ENCODE data around the gene CTAGE8.
"Not testable (repeated sequence)": the region's sequence is repeated elsewhere in the genome, so short reads cannot be mapped to it uniquely, and the experiment has no call there.

CTAGE8 gene

DNA sequence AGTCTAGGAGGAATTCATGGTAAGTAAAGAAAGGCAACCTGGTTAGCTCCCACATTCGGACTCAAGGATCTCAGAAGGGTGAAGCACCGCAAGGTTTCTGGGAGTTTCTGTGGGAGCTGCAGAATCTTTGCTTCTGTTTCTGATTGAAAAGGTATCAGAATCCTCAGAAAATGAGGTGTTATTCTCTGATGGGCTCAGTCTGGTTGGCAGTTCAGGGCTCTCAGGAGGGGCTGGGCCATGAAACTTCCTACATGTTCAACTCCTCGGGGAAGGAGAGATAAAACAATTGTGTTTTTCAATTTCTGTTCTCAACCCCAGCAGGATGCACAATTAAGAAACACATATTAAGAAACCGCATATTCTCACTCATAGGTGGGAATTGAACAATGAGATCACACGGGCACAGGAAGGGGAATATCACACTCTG lies 13.6 kb downstream of the CTAGE8 start:
- DNase-seq (ENCODE audit: low spot score) = no peak

DNA sequence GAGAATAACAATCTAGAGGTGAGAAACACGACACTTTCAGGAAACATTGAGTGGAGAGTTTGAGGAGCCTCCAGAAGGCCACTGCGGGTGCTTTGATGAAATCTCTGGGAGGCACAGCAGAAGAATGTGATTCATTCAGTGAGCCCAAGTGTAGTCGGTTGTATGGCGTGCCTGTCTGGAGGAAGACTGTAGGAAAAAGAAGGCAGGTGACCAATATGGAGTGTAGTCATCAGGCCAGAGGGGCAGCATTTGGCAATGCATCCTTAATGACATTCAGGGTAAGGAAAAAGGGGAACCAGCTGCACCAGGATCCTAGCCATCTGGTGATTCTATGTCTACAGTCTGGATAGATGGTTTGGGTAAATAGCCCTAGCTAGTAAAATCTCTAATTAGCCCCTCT lies 16.8 kb downstream of the CTAGE8 start:
- not testable (repeated sequence) for DNase-seq (ENCODE audit: low spot score)

DNA sequence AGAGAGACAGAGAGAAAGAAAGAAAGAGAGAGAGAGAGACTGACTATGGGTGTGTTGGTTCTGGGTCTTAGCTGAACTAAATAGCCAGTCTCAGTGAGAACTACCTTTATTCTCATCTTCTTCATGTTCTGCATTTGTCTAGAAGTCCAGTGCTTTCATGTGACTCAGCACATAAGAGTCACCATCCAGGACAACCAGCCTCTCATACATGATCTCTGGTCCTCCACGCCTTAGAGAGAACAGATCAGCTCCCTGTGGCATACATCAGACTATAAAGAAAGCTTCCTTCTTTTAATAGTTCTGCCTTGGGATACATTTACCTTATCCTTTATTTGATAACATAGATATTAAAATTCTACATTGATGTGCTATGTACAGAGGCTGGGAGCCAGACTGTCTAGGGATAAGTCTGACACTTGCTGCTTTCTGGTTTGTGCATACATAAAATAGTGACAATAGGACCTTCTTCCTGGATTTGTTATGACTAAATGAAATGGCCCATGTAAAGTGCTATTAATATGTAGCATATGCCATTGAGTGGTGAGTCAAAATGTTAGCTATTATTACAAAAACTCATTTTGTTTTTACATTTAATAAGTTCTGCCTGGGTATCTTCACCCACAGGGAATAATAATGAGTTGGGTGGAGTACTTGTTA lies 21.3 kb downstream of the CTAGE8 start:
- not testable (repeated sequence) for DNase-seq (ENCODE audit: low spot score)

DNA sequence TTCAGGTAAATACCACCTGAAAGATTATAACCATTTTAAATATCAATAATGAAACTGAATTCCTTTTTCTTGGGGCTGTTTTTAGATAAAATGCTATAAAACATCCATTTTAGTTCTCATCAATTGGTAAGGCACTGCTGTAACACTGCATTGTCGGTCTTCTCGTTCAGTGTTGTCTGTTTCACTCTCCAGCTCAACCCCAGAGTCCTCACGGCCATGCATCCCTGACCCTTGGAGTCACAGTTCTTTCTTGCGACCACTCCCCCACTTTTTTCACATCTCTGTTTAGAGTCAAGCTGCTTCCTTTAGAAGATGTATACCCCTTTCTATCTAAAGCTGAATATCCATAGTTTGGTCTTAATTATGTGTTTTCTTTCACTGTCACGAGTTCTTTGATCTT lies 22.1 kb downstream of the CTAGE8 start:
- not testable (repeated sequence) for DNase-seq (ENCODE audit: low spot score)

DNA sequence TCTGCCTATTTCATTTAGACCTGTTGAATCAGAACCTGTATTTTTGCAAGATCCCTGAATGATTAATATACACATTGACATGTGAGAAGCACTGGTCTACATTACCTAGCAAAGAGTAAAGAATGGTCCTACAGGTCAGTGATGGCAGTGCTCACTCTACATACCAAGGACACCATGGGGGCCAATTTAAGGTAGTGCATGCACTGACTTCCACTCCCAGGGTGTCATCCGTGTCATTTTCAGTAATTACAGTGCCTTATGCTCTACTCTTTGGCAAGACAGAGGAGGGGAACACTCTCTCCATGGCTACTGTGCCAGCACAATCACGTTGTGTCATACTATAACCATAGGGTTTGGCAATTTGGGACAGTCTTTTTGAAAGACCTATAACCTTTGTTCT lies 23.7 kb downstream of the CTAGE8 start:
- not testable (repeated sequence) for DNase-seq (ENCODE audit: low spot score)

DNA sequence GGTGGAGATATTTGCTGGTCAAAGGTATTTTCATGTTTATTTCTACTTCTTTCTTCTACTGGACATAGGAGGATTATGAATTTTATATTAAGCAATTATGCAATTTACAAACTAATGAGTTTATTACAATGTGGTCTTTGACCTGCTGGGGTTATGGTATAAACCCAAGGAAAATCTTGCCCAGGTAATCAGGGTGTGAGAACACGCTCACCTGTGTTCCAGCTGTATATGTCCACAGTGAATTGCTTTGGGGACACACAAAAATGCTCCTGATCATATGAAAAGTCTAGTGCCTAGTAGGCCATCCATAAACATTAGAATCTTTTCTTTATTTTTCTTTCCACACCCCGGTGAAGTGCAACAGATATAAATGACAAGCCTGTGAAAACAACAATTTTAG lies 29.7 kb downstream of the CTAGE8 start, which contains the start of gene OR2A42:
OR2A42 (minus strand) TSS at position 241 of the 400 bp plus-strand sequence. CDS start 6,762 bp downstream, outside the sequence.
- not testable (repeated sequence) for DNase-seq (ENCODE audit: low spot score)

DNA sequence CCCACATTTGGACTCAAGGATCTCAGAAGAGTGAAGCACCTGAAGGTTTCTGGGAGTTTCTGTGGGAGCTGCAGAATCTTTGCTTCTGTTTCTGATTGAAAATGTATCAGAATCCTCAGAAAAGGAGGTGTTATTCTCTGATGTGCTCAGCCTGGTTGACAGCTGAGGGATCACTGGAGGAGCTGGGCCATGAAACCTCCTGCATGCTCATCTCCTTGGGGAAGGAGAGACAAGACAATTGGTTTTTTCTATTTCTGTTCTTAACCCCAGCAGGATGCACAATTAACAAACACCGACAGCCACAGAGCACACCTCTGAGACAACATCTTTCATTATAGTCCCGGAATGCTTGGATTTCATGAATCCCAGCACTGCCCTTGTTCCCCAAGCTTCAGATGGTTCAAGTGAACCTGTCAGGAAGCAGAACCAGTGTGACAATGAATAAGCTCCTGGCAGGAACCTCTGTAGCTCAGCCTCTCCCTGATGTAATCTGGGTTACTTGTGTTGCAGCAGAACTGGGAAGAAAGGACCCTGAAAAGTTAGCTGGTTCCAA lies 30.5 kb downstream of the CTAGE8 start:
- DNase-seq (ENCODE audit: low spot score) = not testable (repeated sequence)

DNA sequence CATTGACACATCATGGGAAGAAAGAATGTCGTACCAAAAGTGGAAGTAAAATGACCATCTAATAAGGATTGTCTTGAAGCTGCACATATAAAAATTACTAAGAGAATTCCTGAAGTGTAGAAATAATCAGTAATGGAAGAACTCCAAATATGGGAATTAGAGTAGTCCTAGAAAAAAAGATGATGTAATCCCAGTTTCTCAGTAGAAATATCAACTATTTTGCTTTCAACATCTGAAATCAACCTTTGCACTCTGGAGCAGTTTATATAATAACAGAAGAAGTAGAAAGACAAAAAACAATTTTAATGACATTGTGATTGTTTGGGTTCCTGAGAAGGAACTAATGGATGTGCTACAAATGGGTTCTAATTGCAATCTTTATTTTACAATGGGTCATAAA lies 36.0 kb downstream of the CTAGE8 start:
- not testable (repeated sequence) for DNase-seq (ENCODE audit: low spot score)

DNA sequence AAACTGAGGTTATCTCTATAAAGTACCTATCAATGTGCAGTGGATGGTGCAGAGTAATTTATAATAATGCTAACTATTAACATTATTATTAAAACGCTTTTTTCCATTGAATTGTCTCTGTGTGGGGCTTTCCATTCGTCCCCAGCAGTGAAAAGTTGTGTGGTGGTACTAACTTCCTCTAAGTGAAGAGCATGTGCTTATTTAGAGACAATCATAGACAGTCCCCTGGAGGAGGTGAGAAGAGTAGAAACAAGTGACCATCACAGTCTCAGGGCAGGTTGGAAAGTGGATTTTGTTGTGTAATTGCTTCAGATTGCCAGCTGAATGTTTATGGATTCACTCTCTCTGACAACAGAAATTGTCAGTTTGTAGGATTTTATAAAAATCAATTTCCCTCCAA lies 38.1 kb downstream of the CTAGE8 start:
- not testable (repeated sequence) for DNase-seq (ENCODE audit: low spot score)

DNA sequence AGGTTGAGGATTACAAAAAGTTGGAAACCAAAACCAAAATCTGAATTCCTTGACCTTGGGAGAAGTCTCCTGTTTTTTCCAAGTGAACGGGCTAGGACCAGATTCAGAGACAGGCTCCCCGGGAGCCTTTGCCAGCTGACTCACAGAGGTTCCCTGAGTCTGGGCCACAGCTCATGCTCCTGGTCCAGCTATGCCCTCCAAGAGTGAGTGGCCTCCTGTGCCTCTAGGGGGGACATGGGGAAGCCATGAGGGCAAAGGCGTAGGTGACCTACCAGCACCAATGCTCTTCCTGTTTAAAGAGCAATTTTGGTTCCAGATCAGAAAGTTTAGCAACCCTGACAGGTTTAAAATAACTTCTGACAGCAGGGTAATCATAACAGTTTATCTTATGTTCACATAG lies 40.3 kb downstream of the CTAGE8 start:
- DNase-seq (ENCODE audit: low spot score) = not testable (repeated sequence)

DNA sequence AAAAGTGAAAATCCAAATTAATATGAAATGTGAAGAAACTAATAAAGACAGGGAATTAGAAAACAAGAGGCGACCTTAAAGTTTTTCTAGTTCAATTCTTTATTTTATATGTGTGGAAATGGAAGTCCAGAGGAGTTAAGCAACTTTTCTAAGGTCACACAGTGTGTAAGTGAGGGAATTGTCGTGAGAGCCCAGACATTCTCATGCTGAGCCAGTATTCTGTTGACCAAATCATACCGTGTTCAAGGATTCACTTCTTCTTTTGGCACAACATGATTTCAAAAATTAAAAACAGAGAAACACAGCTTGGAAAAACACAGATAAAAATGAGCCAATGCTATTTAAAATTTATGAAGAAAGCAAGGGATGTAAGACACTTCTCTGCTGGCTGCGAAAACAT lies 42.2 kb downstream of the CTAGE8 start:
- not testable (repeated sequence) for DNase-seq (ENCODE audit: low spot score)

DNA sequence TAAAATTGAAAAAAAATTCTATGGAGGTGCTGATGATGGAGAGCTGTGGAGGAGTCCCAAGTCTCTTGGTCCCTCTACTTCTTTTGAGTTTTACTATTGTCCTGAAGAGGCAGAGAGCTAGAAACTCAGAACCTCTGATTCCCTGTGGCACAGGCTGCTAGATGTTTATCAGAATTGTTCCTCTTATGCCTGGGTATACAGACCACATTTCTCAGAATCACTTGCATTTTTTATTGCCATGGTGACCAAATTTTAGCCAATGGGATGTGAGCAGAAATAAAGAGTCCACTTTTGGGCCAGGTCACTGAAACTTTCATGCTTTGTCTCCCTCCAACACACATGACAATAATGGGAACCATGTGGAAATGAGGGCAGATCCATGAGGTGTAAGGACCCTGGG lies 45.4 kb downstream of the CTAGE8 start:
- not testable (repeated sequence) for DNase-seq (ENCODE audit: low spot score)

DNA sequence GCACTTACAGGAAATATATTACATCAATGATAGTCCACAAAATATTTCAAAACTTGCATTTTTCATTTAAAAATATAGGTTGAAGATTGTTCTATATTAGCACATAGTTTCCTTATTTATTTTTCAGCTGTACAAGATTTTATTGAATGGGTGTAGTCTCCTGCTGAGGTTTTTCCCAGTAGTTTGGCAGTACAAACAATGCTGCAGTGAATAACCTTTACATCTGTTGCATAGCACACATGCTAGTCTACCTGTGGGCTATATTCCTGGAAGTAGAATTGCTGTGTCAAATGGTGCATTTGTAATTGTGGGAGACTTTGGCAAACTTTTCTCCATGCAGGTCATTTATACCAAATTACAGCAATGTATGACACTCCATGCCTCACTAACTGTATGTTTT lies 48.6 kb downstream of the CTAGE8 start:
- DNase-seq (ENCODE audit: low spot score) = not testable (repeated sequence)

DNA sequence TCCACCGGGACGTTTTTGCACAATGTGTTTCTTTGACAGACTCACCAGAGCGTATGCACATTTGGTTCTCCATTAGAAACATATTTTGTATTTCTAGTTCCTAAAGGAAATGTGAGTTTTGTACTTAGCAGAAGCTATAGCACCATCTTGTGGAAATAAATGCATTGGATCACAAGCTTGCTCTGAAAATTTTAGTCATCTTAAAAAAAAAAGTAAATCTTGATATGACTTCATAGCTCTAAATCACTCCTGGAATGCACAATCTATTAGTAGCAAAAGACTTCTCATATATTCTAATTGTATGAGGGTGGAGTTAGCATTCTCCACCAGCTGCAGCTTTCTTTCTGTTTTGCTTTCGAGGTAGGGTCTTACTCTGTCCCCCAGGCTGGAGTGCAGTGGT lies 49.9 kb downstream of the CTAGE8 start:
- not testable (repeated sequence) for DNase-seq (ENCODE audit: low spot score)

DNA sequence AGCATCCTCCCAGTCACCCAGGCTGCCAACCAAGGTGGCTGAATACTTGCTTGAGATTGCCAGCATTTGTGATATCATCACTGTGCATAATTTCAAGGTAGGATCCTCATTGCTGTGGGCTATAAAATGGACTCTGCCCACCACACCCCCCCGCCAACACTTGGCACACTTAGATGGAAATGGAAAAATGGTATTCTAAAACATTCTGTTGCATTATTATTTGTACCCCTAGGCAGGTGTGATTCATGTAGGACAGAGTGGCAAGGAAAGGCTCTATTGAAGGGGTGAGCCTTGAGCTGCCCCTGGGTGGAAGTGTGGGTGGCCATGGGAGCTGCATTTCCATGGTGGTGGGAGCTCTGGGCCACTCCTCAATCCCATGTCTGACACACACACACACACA lies 50.5 kb downstream of the CTAGE8 start:
- DNase-seq (ENCODE audit: low spot score) = not testable (repeated sequence)

DNA sequence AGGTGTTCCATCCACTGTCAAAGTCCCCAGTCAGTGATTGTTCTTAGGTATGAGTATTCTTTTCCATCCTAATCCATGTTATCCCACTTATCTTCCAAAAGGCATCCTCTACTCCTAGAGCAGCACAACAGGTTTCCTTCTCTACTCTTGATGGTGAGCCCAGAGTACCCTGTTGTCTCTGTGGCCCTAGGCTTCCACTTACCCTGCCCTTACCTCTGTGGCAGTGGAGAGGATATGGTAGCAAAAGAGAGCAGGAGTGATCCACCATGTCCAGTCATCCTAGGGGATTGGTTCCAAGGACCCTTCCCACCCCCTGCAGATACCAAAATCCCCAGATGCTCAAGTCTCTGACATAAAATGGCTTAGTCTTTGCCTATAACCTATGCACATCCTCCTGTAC lies 51.9 kb downstream of the CTAGE8 start:
- not testable (repeated sequence) for DNase-seq (ENCODE audit: low spot score)
